Smooth muscle cell (in vitro differentiated cells): ENCODE results near the gene CCDC69. TPM values are rescaled to one million over a fixed set of nuclear protein-coding genes. Genes with fewer than 3 reads are reported as not detected.
"Not testable (repeated sequence)": the region's sequence is repeated elsewhere in the genome, so short reads cannot be mapped to it uniquely, and the experiment has no call there.

Experiments used
- DNase-seq: peaks from one replicate; lab custom pipeline; 2025; ENCODE audit not compliant: unreplicated experiment; lab: John Stamatoyannopoulos, UW
- H2AFZ ChIP-seq: fragments of 200-600 bp; sonication (generic); 2 replicates; pipeline ENCODE4 v1.6.0; 2016; ENCODE audit warnings: antibody characterized with exemption, low read depth, mild to moderate bottlenecking
- H3F3A ChIP-seq: fragments of 200-600 bp; sonication (generic); 2 replicates; pipeline ENCODE4 v1.6.0; 2017; ENCODE audit warnings: antibody characterized with exemption, low read depth
- H3K27ac ChIP-seq: fragments of 200-600 bp; sonication (generic); 2 replicates; pipeline ENCODE4 v1.5.1; 2016; ENCODE audit warnings: low read depth, mild to moderate bottlenecking
- H3K27me3 ChIP-seq: fragments of 200-600 bp; sonication (generic); 2 replicates; pipeline ENCODE4 v1.6.1; 2016; ENCODE audit warnings: low read depth, mild to moderate bottlenecking
- H3K36me3 ChIP-seq: fragments of 200-600 bp; sonication (generic); 2 replicates; pipeline ENCODE4 v1.5.1; 2016; ENCODE audit warnings: low read depth
- H3K4me1 ChIP-seq: fragments of 200-600 bp; sonication (generic); 2 replicates; pipeline ENCODE4 v1.5.1; 2016; ENCODE audit warnings: low read depth
- H3K4me2 ChIP-seq: fragments of 200-600 bp; sonication (generic); 2 replicates; pipeline ENCODE4 v1.6.0; 2016; ENCODE audit warnings: mild to moderate bottlenecking
- H3K4me3 ChIP-seq: fragments of 200-600 bp; sonication (generic); 2 replicates; pipeline ENCODE4 v1.5.1; 2016; ENCODE audit warnings: mild to moderate bottlenecking
- H3K79me2 ChIP-seq: fragments of 200-600 bp; sonication (generic); 2 replicates; pipeline ENCODE4 v1.6.0; 2016; ENCODE audit warnings: low read depth, mild to moderate bottlenecking
- H3K9ac ChIP-seq: fragments of 200-600 bp; sonication (generic); 2 replicates; pipeline ENCODE4 v1.6.0; 2016; ENCODE audit warnings: low read depth
- H3K9me3 ChIP-seq: fragments of 200-600 bp; sonication (generic); replicated peaks from 2 replicates; pipeline ENCODE4 v1.5.1; 2016; ENCODE audit warnings: low read depth
- H4K20me1 ChIP-seq: fragments of 200-600 bp; sonication (generic); 2 replicates; pipeline ENCODE4 v1.6.0; 2016; ENCODE audit warnings: low read depth
- WGBS: methylation state at CpG from one replicate; pipeline ENCODE4 v1.1.7; 2016; ENCODE audit warnings: low lambda C conversion rate; 5-methylcytosine and 5-hydroxymethylcytosine counted together
- polyA plus RNA-seq: library from polyadenylated mRNA; unstranded; fragments of >200 nt; fragmentation: Nextera tagmentation; extraction: Ambion mirVana; gene quantifications from 2 replicates; pipeline ENCODE4 v1.2.1, GENCODE V29; 2016
- total RNA-seq: library from RNA; depleted of rRNA; stranded (reverse); fragments of >200 nt; gene quantifications from 2 replicates; pipeline ENCODE4 v1.2.3, GENCODE V29; 2014
- TF ChIP-seq, protein P1 (sequence below): fragments of 200-600 bp; sonication (generic); IDR thresholded peaks from 2 replicates; pipeline ENCODE4 v1.5.1; 2017; ENCODE audit warnings: borderline replicate concordance, mild to moderate bottlenecking, antibody characterized with exemption; ENCODE audit not compliant: insufficient read depth, poor library complexity, severe bottlenecking

The CCDC69 gene
- total and polyA plus RNA-seq, 2 experiments from 2014 or later = 1.1 to 1.2 TPM

DNA sequence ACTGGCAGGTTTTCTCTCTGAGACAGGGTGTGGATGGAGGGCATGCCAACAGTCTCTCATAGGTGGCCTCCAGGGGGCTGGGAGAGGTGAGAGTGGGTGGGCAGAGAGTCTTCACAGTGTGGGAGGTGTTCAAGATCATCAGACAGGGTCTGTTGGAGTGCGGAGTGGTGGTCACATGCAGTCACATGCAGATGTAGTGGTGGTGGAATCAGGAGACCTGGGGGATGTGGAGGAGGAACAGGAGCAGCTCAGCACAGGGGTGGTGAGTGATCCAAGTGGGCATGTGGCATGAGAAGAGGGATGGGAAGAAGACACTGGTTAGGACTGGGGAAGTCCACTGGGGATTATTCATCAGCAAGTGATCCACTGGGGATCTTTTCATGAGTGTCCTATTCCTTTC is 34.9 kb upstream of the CCDC69 start:
- H3K9me3 ChIP-seq = no peaks in the 10 kb centered on the region
- WGBS = 0% methylated on average over 1 of the region's 1 CpG
- no peaks in the 10 kb centered on the region for H4K20me1 ChIP-seq
- no peaks in the 10 kb centered on the region for H3F3A ChIP-seq
- no peak overlapping the region for H3K4me2 ChIP-seq
- H3K4me1 ChIP-seq = peaks cover 3% of the 10 kb centered on the region
- H3K27me3 ChIP-seq = no peaks in the 10 kb centered on the region
- H3K36me3 ChIP-seq = no peaks in the 10 kb centered on the region
- DNase-seq = no peak
- H3K27ac ChIP-seq = peak overlapping the region; percentile 72
- H3K9ac ChIP-seq = no peak overlapping the region
- H3K4me3 ChIP-seq = no peak overlapping the region
- peaks cover 18% of the 10 kb centered on the region for H3K79me2 ChIP-seq
- TF ChIP-seq, protein P1, sequence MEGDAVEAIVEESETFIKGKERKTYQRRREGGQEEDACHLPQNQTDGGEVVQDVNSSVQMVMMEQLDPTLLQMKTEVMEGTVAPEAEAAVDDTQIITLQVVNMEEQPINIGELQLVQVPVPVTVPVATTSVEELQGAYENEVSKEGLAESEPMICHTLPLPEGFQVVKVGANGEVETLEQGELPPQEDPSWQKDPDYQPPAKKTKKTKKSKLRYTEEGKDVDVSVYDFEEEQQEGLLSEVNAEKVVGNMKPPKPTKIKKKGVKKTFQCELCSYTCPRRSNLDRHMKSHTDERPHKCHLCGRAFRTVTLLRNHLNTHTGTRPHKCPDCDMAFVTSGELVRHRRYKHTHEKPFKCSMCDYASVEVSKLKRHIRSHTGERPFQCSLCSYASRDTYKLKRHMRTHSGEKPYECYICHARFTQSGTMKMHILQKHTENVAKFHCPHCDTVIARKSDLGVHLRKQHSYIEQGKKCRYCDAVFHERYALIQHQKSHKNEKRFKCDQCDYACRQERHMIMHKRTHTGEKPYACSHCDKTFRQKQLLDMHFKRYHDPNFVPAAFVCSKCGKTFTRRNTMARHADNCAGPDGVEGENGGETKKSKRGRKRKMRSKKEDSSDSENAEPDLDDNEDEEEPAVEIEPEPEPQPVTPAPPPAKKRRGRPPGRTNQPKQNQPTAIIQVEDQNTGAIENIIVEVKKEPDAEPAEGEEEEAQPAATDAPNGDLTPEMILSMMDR = no peak
- no peak overlapping the region for H2AFZ ChIP-seq

DNA sequence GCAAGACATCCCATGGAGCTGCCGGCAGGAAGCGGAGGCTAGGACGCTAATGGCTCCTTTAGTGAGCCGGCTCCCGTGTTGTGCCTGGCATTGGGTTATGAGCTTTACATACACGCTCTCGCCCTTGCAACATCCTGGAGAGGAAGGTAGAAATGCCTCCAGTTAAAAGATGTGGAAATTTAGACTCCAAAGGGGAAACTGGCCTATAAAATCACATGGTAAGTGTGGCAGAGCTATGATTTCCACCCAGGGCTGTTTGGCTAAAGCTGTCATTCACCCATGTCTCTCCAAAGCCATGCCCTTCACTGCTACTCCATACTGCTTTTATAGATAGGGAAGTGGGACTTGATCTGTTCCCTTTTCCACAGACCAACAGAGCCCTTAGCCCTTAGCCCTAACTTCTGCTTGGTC is 34.3 kb upstream of the CCDC69 start:
- Histone ChIP-seq H3K4me2 (no peak overlapping the region), H3K9ac (peak overlapping the region; percentile 30), H3K4me1 (peaks cover 7% of the 10 kb centered on the region), H3F3A (no peaks in the 10 kb centered on the region), H3K9me3 (no peaks in the 10 kb centered on the region), H3K4me3 (no peak overlapping the region), H3K27me3 (no peaks in the 10 kb centered on the region), H3K79me2 (peaks cover 23% of the 10 kb centered on the region), H3K36me3 (no peaks in the 10 kb centered on the region), H2AFZ (no peak overlapping the region), H4K20me1 (no peaks in the 10 kb centered on the region), H3K27ac (peak overlapping the region; percentile 72)
- DNase-seq = no peak
- TF ChIP-seq, protein P1 = no peak
- WGBS = 67% methylated on average over 7 of the region's 7 CpGs

DNA sequence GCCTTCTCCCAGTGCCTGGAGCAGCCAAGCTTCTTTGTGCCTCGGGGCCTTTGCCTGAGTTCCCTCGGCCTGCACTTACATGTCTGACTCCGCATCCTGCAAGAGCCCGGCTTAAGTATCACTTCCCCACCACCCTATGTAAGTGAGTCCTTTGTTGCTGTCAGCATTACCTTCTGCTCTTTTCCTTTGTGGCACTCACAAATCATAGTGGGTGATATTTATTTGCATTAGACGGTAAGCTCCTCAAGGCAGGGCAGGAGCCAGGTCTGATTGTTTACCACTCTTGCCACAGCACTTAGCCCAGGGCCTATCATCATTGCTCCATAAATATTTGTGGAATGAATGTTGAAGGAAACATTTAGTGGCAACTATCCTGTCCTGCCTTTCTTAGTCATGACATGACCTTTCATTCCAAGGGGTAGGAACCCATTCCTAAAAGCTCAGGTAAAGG is 33.9 kb upstream of the CCDC69 start:
- no peaks in the 10 kb centered on the region for H4K20me1 ChIP-seq
- peaks cover 23% of the 10 kb centered on the region for H3K79me2 ChIP-seq
- H2AFZ ChIP-seq = no peak overlapping the region
- no peaks in the 10 kb centered on the region for H3K9me3 ChIP-seq
- WGBS = 70% methylated on average over 5 of the region's 5 CpGs
- no peak overlapping the region for H3K9ac ChIP-seq
- H3K27me3 ChIP-seq = no peaks in the 10 kb centered on the region
- no peaks in the 10 kb centered on the region for H3K36me3 ChIP-seq
- no peaks in the 10 kb centered on the region for H3F3A ChIP-seq
- H3K4me3 ChIP-seq = no peak overlapping the region
- TF ChIP-seq, protein P1 = no peak
- H3K4me2 ChIP-seq = no peak overlapping the region
- DNase-seq = no peak
- peaks cover 7% of the 10 kb centered on the region for H3K4me1 ChIP-seq
- peak overlapping the region; percentile 72 for H3K27ac ChIP-seq

DNA sequence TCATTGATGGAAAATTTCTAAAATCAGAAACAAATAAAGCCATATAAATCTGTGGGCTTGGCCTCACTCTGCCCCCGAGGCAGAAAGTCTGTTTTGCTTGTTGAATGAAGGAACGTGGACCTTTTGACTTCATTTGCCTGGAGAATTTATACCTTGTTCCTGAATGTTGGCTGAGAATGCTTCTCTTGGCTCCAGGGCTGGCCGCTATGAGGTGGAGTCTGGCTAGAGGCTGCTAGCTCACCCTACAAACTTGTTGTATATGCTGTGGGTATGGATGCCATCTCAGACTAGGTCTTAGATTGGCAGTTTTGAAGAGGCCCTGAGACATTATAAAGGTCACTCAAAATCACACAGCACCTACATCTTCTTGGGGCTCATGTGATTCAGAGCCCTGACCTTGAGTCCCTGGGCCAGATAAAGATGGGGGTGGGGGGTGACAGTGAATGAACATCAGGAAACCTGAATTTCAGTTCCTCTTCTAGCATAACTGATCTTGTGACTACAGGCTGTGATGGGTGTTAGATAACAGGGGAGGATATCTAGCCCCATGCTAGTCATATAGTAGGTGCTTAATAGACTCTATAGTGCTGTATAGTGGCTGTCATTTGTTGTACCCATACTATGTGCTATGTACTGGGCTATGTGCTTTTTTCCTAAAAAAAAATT is 31.9 kb upstream of the CCDC69 start:
- no peaks in the 10 kb centered on the region for H3K36me3 ChIP-seq
- no peak for DNase-seq
- no peak overlapping the region for H3K4me2 ChIP-seq
- no peak overlapping the region for H3K4me3 ChIP-seq
- H3K79me2 ChIP-seq = peaks cover 23% of the 10 kb centered on the region
- H2AFZ ChIP-seq = no peak overlapping the region
- no peaks in the 10 kb centered on the region for H3K9me3 ChIP-seq
- no peaks in the 10 kb centered on the region for H4K20me1 ChIP-seq
- WGBS = 91% methylated on average over 3 of the region's 3 CpGs
- TF ChIP-seq, protein P1 = no peak
- H3K9ac ChIP-seq = no peak overlapping the region
- H3K27me3 ChIP-seq = no peaks in the 10 kb centered on the region
- no peak overlapping the region for H3K27ac ChIP-seq
- peaks cover 7% of the 10 kb centered on the region for H3K4me1 ChIP-seq
- H3F3A ChIP-seq = no peaks in the 10 kb centered on the region

DNA sequence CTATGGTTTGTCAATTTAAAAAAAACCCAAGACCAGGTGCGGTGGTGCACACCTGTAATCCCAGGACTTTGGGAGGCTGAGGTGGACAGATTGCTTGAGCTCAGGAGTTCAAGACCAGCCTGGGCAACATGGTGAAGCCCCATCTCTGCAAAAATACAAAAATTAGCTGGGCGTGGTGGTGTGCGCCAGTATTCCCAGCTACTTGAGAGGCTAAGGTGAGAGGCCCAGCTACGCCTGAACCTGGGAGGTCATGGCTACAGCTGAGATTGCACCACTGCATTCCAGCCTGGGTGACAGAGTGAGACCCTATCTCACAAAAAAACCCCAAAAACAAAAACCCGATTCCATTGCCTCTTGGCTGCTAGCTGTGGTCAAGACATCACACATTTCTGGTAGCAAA is 31.1 kb upstream of the CCDC69 start:
- not testable (repeated sequence) for H3K4me3 ChIP-seq, DNase-seq, H3K27ac ChIP-seq, H3K9me3 ChIP-seq, H3K4me1 ChIP-seq, H3K9ac ChIP-seq, H3F3A ChIP-seq, H3K27me3 ChIP-seq, H4K20me1 ChIP-seq, H2AFZ ChIP-seq, H3K36me3 ChIP-seq
- Histone ChIP-seq H3K79me2 (peaks cover 23% of the 10 kb centered on the region), H3K4me2 (peak overlapping the region; percentile 100)
- over 99% methylated on average over 5 of the region's 5 CpGs for WGBS
